ENCODE results near the gene EED.

DNA sequence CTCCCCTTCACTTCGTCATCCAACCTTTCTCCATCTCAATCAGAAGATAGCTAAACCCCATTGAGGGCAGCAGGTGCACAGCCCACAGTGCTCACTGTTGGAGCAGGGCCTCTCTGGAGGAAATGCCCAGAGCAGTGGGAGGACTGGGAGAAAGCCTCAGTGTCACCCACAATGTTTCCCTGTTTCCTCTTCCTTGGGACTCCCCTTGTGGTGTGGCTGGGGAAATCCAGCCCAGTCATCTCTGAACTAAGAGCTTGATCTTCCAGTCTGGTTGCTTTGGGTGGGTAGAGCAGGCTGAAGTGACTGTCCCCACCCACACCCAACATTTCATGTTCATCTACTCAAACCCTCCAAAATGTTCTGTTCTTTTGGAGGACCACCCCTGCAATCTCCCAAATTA, 29.8 kb upstream of the EED start:
- TF ChIP-seq POLR2A (IDR thresholded peaks at IDR 0.05; ENCODE audit: low read length) (no peak), GATA1 (IDR thresholded peaks at IDR 0.05; ENCODE audit: low read depth, low read length) (no peak)

All from erythroblast (primary cell).